ENCODE measurements around the gene RNU6-1.

The RNU6-1 gene

DNA sequence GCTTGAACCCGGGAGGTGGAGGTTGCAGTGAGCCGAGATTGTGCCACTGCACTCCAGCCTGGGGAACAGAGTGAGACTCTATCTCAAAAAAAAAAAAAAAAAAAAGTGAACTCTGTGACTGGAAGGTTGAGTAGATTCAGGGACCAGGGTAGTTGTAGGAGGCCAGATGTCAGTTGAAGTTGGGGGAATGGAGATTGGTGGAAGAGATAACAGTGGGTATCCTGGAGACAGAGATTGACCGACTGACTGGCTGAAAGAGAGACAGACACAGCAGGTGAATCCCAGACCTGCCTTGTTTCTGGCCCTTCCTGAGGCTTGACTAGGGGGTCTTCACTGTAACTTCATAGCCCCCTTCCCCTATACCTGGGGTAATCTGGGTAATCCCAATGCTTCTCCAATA lies 22.1 kb upstream of the RNU6-1 start:
- no peak overlapping the region for H3K4me3 ChIP-seq (ENCODE audit: control insufficient read depth, low read depth, low read length)
- TF ChIP-seq, protein P1, sequence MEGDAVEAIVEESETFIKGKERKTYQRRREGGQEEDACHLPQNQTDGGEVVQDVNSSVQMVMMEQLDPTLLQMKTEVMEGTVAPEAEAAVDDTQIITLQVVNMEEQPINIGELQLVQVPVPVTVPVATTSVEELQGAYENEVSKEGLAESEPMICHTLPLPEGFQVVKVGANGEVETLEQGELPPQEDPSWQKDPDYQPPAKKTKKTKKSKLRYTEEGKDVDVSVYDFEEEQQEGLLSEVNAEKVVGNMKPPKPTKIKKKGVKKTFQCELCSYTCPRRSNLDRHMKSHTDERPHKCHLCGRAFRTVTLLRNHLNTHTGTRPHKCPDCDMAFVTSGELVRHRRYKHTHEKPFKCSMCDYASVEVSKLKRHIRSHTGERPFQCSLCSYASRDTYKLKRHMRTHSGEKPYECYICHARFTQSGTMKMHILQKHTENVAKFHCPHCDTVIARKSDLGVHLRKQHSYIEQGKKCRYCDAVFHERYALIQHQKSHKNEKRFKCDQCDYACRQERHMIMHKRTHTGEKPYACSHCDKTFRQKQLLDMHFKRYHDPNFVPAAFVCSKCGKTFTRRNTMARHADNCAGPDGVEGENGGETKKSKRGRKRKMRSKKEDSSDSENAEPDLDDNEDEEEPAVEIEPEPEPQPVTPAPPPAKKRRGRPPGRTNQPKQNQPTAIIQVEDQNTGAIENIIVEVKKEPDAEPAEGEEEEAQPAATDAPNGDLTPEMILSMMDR (IDR thresholded peaks at IDR 0.05; ENCODE audit: control insufficient read depth, insufficient read depth, low read depth, low read length, missing control alignments) = no peak
- DNase-seq (ENCODE audit: low read depth) = no peak

DNA sequence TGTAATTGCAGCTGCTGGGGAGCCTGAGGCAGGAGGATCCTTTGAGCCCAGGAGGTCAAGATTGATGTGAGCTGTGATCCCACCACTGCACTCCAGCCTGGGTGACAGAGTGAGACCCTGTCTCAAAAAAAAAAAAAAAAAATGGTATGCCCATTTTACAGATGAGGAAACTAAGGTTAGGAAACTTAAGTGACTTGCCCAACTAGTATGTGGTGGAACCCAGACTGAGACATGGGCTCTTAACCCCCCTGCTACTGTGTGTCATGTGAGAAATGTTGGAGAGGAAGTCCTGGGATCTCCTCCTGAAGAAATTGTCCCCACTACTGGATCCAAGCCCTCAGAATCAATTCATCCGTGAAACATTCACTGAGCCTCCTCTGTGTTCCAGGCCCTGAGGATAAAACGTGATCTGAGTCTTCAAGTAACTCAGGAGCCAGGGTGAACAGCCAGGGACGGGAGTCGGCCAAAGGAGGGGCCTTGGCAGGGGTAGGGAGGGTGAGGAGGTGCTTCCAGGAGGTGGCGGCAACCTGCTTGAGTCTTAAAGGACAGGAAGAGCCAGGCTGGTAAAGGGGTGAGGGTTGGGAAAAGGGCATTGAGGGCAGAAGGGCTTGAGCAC lies 19.6 kb upstream of the RNU6-1 start:
- TF ChIP-seq, protein P1 (IDR thresholded peaks at IDR 0.05; ENCODE audit: control insufficient read depth, insufficient read depth, low read depth, low read length, missing control alignments) = no peak
- DNase-seq (ENCODE audit: low read depth) = no peak
- no peak overlapping the region for H3K4me3 ChIP-seq (ENCODE audit: control insufficient read depth, low read depth, low read length)

DNA sequence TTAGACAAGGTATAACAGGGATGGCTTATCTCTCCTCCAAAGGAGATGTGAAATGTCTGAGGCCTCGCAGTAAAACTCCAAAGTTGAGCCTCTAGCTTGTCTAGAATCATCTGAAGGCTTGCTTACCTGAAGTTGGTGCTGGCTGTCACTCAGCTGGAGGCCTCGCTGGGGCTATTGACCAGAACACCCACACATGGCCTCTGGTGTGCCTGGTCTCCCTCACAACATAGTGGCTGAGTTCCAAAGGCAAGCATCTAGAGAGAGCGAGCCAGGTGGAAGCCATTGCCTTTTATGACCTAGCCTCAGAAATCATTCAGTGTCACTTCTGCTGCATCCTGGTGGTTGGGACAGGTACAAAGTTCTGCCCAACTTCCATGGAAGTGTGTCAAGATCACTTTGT lies 17.4 kb upstream of the RNU6-1 start:
- TF ChIP-seq, protein P1 (IDR thresholded peaks at IDR 0.05; ENCODE audit: control insufficient read depth, insufficient read depth, low read depth, low read length, missing control alignments) = no peak
- DNase-seq (ENCODE audit: low read depth) = no peak
- no peak overlapping the region for H3K4me3 ChIP-seq (ENCODE audit: control insufficient read depth, low read depth, low read length)

DNA sequence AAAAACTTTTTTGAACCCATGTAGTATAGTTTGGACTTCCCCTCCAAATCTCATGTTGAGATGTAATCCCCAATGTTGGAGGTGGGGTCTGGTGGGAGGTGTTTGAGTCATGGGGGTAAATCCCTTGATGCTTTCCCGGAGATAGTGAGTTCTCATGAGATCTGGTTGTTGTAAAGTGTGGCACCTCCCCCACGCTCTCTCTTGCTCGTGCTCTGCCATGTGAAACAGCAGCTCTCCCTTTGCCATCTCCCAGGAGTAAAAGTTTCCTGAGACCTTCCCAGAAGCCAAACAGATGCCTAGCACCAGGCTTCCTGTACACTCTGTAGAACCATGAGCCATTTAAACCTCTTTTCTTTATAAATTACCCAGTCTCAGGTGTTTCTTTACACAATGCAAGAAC lies 16.0 kb upstream of the RNU6-1 start:
- no peak for DNase-seq (ENCODE audit: low read depth)
- TF ChIP-seq, protein P1 (IDR thresholded peaks at IDR 0.05; ENCODE audit: control insufficient read depth, insufficient read depth, low read depth, low read length, missing control alignments) = no peak
- no peak overlapping the region for H3K4me3 ChIP-seq (ENCODE audit: control insufficient read depth, low read depth, low read length)

DNA sequence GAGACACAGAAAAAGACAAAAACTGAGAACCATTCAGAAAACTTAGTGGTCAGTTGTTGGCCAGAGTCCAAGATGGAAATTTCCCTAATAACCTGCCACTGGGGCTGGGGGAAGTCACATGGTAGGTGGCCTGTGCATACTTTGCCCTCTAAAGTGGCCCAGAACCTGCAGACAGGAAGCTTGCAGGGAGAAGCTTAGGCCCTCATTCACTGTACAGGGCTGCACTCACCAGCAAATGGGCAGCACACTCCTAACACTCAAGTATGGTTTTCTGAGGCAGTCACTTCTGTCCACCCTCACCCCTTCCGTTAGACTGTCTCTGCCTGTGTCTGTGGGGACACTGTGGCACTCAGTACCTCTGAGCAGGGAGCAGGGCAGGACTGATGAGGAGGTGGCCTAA lies 14.5 kb upstream of the RNU6-1 start:
- TF ChIP-seq, protein P1 (IDR thresholded peaks at IDR 0.05; ENCODE audit: control insufficient read depth, insufficient read depth, low read depth, low read length, missing control alignments) = no peak
- H3K4me3 ChIP-seq (ENCODE audit: control insufficient read depth, low read depth, low read length) = no peak overlapping the region
- no peak for DNase-seq (ENCODE audit: low read depth)

DNA sequence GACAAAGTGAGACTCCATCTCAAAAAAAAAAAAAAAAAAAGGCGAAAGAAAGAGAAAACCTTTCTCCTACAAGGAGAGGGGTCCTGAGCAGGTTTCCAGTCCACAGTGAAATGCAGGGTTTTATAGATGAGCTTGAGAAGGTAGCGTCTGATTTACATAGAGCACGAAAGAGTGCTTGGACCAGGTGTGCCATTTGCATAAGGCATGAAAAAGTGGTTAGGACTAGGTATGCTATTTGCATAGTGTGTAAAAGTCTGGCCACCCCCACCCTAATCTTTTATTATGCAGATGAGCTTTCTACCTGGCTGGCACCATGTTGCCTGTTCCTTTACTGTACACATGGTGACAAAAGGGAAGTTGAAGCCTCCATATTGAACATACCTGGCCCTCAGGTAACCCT lies 13.6 kb upstream of the RNU6-1 start:
- TF ChIP-seq, protein P1 (IDR thresholded peaks at IDR 0.05; ENCODE audit: control insufficient read depth, insufficient read depth, low read depth, low read length, missing control alignments) = no peak
- H3K4me3 ChIP-seq (ENCODE audit: control insufficient read depth, low read depth, low read length) = no peak overlapping the region
- DNase-seq (ENCODE audit: low read depth) = no peak

DNA sequence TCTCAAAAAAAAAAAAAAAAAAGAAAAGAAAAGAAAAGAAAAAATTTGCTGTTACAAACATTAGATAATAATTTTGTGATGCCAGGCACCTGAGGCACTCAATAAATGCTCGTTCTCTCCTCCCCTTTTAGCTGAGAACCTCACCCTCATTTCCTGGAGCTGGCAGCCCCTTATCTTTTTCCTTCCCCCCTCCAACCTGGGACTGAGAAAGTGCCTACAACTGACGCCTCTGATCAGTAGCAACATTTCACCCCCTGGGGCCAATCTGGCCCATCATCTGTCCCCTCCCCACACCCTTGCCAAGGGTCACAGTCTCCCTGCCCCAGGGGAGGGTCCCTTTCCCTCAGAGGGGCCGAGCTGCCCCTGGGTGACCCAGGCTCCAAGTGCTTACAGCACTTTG lies 12.6 kb upstream of the RNU6-1 start:
- TF ChIP-seq, protein P1 (IDR thresholded peaks at IDR 0.05; ENCODE audit: control insufficient read depth, insufficient read depth, low read depth, low read length, missing control alignments) = no peak
- no peak for DNase-seq (ENCODE audit: low read depth)
- no peak overlapping the region for H3K4me3 ChIP-seq (ENCODE audit: control insufficient read depth, low read depth, low read length)
